HepG2 (cell line): Measurements from ENCODE around the gene SLC15A1. TPM values are rescaled to one million over a fixed set of nuclear protein-coding genes. Genes with fewer than 3 reads are reported as not detected.

Experiments used
- ATAC-seq: fragments of 200-7000 bp; cut with Tn5 transposase; 3 replicates; pipeline ENCODE4 v1.9.1; 2020; ENCODE audit warnings: mild to moderate bottlenecking, moderate library complexity
- BruUV-seq: library from RNA; stranded (reverse); fragments of 400-500 nt; replicated peaks from 2 replicates; lab custom pipeline; 2021; lab: Mats Ljungman, UMichigan
- CTCF ChIA-PET: fragments of 300-600 bp; formaldehyde crosslinking; extraction: SDS; loops from one replicate; lab custom pipeline; 2021; ENCODE audit warnings: low total read pairs, inconsistent platforms, low intra/inter-chr PET ratio; lab: Yijun Ruan, JAX
- POLR2A ChIA-PET: fragments of 350-600 bp; sonication (Branson Sonifier 250); formaldehyde crosslinking; loops from one replicate; lab custom pipeline; 2020; ENCODE audit warnings: antibody characterized with exemption, inconsistent platforms; lab: Yijun Ruan, JAX
- DNase-seq: peaks from one replicate; pipeline ENCODE4 v3.0.0-alpha.2; 2015; ENCODE audit warnings: low spot score
- FAIRE-seq: peaks from 3 replicates; lab custom pipeline; 2011; peaks lifted over from hg19 to GRCh38; lab: Jason Lieb, UNC
- H2AFZ ChIP-seq: one replicate; pipeline ENCODE4 v1.6.1; 2011; ENCODE audit warnings: low read length, inconsistent platforms
- H3K27ac ChIP-seq: fragments of 300-600 bp; 3 replicates; pipeline ENCODE4 v1.8.0; 2011; ENCODE audit warnings: mixed run types, mild to moderate bottlenecking, mixed read lengths, low read length, inconsistent platforms; ENCODE audit not compliant: insufficient read depth; ENCODE audit errors: extremely low read length
- H3K27me3 ChIP-seq, 2 experiments: fragments of 200-600 bp in 1 of 2; 2 replicates in 1 of 2; 3 replicates in 1 of 2; pipeline versions ENCODE4 v1.6.0 to v1.8.0; 2011; ENCODE audit warnings: low read length in 2 of 2, mild to moderate bottlenecking in 2 of 2, moderate library complexity in 2 of 2, inconsistent platforms in 1 of 2; ENCODE audit not compliant: insufficient read depth in 2 of 2, control insufficient read depth in 1 of 2
- H3K36me3 ChIP-seq, 2 experiments: fragments of 200-600 bp in 1 of 2; replicated peaks in 1 of 2; 2 replicates in 1 of 2; 3 replicates in 1 of 2; pipeline versions ENCODE4 v1.5.1 to v1.8.0; 2011; ENCODE audit warnings: low read length in 2 of 2, inconsistent platforms in 1 of 2; ENCODE audit not compliant: insufficient read depth in 2 of 2, control insufficient read depth in 1 of 2
- H3K4me1 ChIP-seq: 2 replicates; pipeline ENCODE4 v1.5.1; 2012; ENCODE audit warnings: low read length, inconsistent platforms; ENCODE audit not compliant: insufficient read depth
- H3K4me2 ChIP-seq: 2 replicates; pipeline ENCODE4 v1.6.0; 2011; ENCODE audit warnings: low read depth, low read length, inconsistent platforms
- H3K4me3 ChIP-seq, 3 experiments: fragments of 200-600 bp in 1 of 3; sonication (generic), shearing (Covaris generic) in 1 of 3; replicated peaks in 1 of 3; 2 replicates each; pipeline ENCODE4 v1.5.1; 2011 to 2016; ENCODE audit warnings: low read length in 3 of 3, inconsistent platforms in 2 of 3, low read depth in 2 of 3, mild to moderate bottlenecking in 2 of 3, control low read depth in 1 of 3, mixed read lengths in 1 of 3; ENCODE audit not compliant: insufficient read depth in 1 of 3
- H3K79me2 ChIP-seq: one replicate; pipeline ENCODE4 v1.6.1; 2011; ENCODE audit warnings: low read length, inconsistent platforms; ENCODE audit not compliant: insufficient read depth
- H3K9ac ChIP-seq: 2 replicates; pipeline ENCODE4 v1.6.0; 2011; ENCODE audit warnings: mild to moderate bottlenecking, low read depth, low read length, inconsistent platforms; ENCODE audit not compliant: insufficient read depth
- H3K9me3 ChIP-seq: 2 replicates; pipeline ENCODE4 v1.5.1; 2012; ENCODE audit warnings: mild to moderate bottlenecking, low read length
- H4K20me1 ChIP-seq: 2 replicates; pipeline ENCODE4 v1.6.0; 2011; ENCODE audit warnings: inconsistent platforms, mild to moderate bottlenecking, low read length, moderate library complexity; ENCODE audit not compliant: insufficient read depth
- BRD4 ChIP-seq: sonication (generic); formaldehyde crosslinking; IDR thresholded peaks from 2 replicates; pipeline ENCODE4 v1.4.0; 2020; ENCODE audit warnings: missing genetic modification reagents
- JUNB ChIP-seq: sonication (generic); formaldehyde crosslinking; IDR thresholded peaks from 2 replicates; pipeline ENCODE4 v1.8.0; 2022; ENCODE audit warnings: missing genetic modification reagents, mild to moderate bottlenecking, borderline replicate concordance
- LBX2 ChIP-seq: sonication (generic); formaldehyde crosslinking; IDR thresholded peaks from 2 replicates; pipeline ENCODE4 v1.5.0; 2020; ENCODE audit warnings: missing genetic modification reagents, mild to moderate bottlenecking, borderline replicate concordance
- NFE2L1 ChIP-seq: sonication (generic); formaldehyde crosslinking; IDR thresholded peaks from 2 replicates; pipeline ENCODE4 v1.4.0; 2020; ENCODE audit warnings: missing genetic modification reagents, mild to moderate bottlenecking, borderline replicate concordance
- RFX3 ChIP-seq: IDR thresholded peaks from 2 replicates; pipeline ENCODE4 v1.6.1; 2016; ENCODE audit warnings: missing biosample characterization, missing genetic modification reagents
- SATB2 ChIP-seq: sonication (generic); formaldehyde crosslinking; IDR thresholded peaks from 2 replicates; pipeline ENCODE4 v1.5.0; 2020; ENCODE audit warnings: missing genetic modification reagents
- SP4 ChIP-seq: sonication (generic); formaldehyde crosslinking; IDR thresholded peaks from 2 replicates; pipeline ENCODE4 v1.8.1; 2023; ENCODE audit warnings: mild to moderate bottlenecking, missing genetic modification reagents
- ZFP41 ChIP-seq: sonication (generic); formaldehyde crosslinking; IDR thresholded peaks from 2 replicates; pipeline ENCODE4 v1.4.0; 2020; ENCODE audit warnings: mild to moderate bottlenecking, missing genetic modification reagents, borderline replicate concordance
- ZNF121 ChIP-seq: sonication (generic); formaldehyde crosslinking; IDR thresholded peaks from 2 replicates; pipeline ENCODE4 v1.5.0; 2020; ENCODE audit warnings: mild to moderate bottlenecking, missing genetic modification reagents
- ZNF33B ChIP-seq: sonication (generic); formaldehyde crosslinking; IDR thresholded peaks from 2 replicates; pipeline ENCODE4 v1.5.1; 2020; ENCODE audit warnings: mild to moderate bottlenecking, missing genetic modification reagents
- ZNF569 ChIP-seq: sonication (generic); formaldehyde crosslinking; IDR thresholded peaks from 2 replicates; pipeline ENCODE4 v1.5.0; 2020; ENCODE audit warnings: mild to moderate bottlenecking, missing genetic modification reagents, moderate library complexity, borderline replicate concordance
- WGBS: methylation state at CpG from one replicate; pipeline ENCODE4 v1.1.6; 2017; ENCODE audit warnings: low lambda C conversion rate; 5-methylcytosine and 5-hydroxymethylcytosine counted together
- in situ Hi-C: cut with HindIII; loops from 2 replicates; pipeline ENCODE4 v1.10.0; 2017; ENCODE audit warnings: low pct_unique_long_range_greater_than_20kb; ENCODE audit not compliant: extremely low pct_ligation_motif_present
- intact Hi-C: fragments of 100-400 bp; cut with micrococcal nuclease; formaldehyde crosslinking; loops from one replicate; pipeline ENCODE4 v1.10.0; 2022; ENCODE audit not compliant: unreplicated experiment
- polyA plus RNA-seq, 8 experiments: library from polyadenylated mRNA; depleted of rRNA in 3 of 8; stranded (reverse) in 7 of 8; unstranded in 1 of 8; fragments of >200 nt; fragmentation: Illumina TruSeq in 4 of 8; extraction: Trizol in 4 of 8; gene quantifications; 2 replicates each; pipeline versions ENCODE4 v1.2.1 to v1.2.3, GENCODE V29; 2011 to 2016; ENCODE audit warnings: low read depth in 4 of 8, missing spikeins in 1 of 8, mixed read lengths in 1 of 8; ENCODE audit not compliant: insufficient read depth in 1 of 8
- total RNA-seq, 5 experiments: library from RNA; depleted of rRNA; stranded (reverse); fragments of >200 nt; fragmentation: Illumina TruSeq; extraction: Trizol; gene quantifications; 2 replicates each; pipeline ENCODE4 v1.2.3, GENCODE V29; 2016; ENCODE audit warnings: low read depth in 1 of 5

Gene SLC15A1
- total and polyA plus RNA-seq, 2 of the 13 experiments (the other 11 are each of a cell fraction or from before 2014, with no cell fraction given) = 0.17 to 0.20 TPM

- Histone ChIP-seq H3K4me1 (no peaks in the 10 kb centered on the region), H3K4me2 (no peak overlapping the region), H3K9me3 (no peaks in the 10 kb centered on the region), H3K27ac (no peak overlapping the region), H4K20me1 (no peaks in the 10 kb centered on the region), H3K4me3 (no peak overlapping the region), H3K27me3 (no peaks in the 10 kb centered on the region; a peak in 1 of 5 replicates), H3K9ac (no peak overlapping the region), H3K36me3 (no peaks in the 10 kb centered on the region), H2AFZ (no peak overlapping the region), H3K79me2 (no peaks in the 10 kb centered on the region)
- POLR2A ChIA-PET = no interaction called here
- WGBS = 71% methylated on average over 7 of the region's 7 CpGs
- intact Hi-C loops = no loop called here
- no peak for DNase-seq
- CTCF ChIA-PET = no interaction called here
- FAIRE-seq = no peak
- TF ChIP-seq ZNF569 (CRISPR knock-in tag) (no peak), ZNF121 (CRISPR knock-in tag) (no peak), ZNF33B (CRISPR knock-in tag) (no peak), JUNB (CRISPR knock-in tag) (no peak), LBX2 (CRISPR knock-in tag) (no peak), SP4 (CRISPR knock-in tag) (no peak), NFE2L1 (CRISPR knock-in tag) (no peak), ZFP41 (no peak), RFX3 (CRISPR knock-in tag) (no peak), SATB2 (no peak), BRD4 (no peak)
- no peak for ATAC-seq
- no TSS peak for BruUV-seq
- in situ Hi-C loops = no loop called here
These were observed 42.0 kb downstream of the SLC15A1 start for GRCh38 chr13:98710521-98710920.
